Measurements from ENCODE around the gene IL31RA.
"Not testable (repeated sequence)": the region's sequence is repeated elsewhere in the genome, so short reads cannot be mapped to it uniquely, and the experiment has no call there.

The IL31RA gene

DNA sequence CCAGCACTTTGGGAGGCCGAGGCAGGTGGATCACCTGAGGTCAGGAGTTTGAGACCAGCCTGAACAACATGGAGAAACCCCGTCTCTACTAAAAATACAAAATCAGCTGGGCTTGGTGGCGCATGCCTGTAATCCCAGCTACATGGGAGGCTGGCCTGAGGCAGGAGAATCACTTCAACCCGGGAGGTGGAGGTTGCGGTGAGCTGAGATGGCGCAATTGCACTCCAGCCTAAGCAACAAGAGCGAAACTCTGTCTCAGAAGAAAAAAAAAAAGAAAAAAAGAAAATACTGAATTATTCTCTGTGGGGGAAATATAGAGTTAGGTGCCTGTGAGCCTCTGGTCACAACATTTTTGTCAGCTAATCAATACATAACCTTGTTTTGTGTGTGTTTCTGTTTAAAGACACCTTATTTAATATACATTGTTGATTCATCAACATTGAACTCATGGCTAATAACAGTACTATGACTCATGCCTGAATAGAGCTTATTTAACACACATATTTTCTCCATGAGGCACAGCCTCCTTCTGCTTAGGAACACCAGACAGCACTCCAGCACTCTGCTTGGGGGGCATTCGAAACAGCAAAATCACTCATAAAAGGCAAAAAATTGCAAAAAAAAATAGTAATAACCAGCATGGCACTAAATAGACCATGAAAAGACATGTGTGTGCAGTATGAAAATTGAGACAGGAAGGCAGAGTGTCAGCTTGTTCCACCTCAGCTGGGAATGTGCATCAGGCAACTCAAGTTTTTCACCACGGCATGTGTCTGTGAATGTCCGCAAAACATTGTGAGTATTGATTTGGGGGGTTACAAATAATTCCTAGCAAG lies at the start of gene IL31RA:
IL31RA (plus strand) TSS at position 519 of the 836 bp plus-strand sequence; CDS start at position 733, 214 bp downstream.
- no peak for DNase-seq (ENCODE audit: insufficient read length, low spot score)
- FAIRE-seq, result no peak

DNA sequence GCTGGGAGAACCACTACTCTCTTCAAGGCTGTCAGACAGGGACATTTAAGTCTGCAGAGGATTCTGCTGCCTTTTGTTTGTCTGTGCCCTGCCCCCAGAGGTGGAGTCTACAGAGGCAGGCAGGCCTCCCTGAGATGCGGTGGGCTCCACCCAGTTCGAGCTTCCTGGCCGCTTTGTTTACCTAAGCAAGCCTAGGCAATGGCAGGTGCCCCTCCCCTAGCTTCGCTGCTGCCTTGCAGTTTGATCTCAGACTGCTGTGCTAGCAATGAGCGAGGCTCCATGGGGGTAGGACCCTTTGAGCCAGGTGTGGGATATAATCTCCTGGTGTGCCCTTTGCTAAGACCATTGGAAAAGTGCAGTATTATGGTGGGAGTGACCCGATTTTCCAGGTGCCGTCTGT lies 42.3 kb upstream of the IL31RA start:
- FAIRE-seq; DNase-seq (ENCODE audit: insufficient read length, low spot score): not testable (repeated sequence)

DNA sequence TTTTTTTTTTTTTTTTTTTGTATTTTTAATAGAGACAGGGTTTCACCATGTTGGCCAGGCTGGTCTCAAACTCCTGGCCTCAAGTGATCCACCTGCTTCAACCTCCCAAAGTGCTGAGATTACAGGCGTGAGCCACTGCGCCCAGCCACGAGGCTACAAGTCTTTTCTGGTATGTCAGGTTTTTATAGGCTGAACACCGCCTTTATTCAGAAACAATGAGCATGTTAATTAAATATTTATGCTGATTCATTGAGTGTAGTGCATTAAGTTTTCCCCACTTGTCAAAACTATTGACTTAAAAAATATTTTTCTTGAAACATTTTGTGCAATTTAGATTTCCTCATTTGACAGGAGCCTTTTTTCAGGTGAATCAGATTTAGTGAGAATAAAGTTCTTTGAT lies 35.2 kb upstream of the IL31RA start:
- FAIRE-seq; DNase-seq (ENCODE audit: insufficient read length, low spot score): not testable (repeated sequence)

DNA sequence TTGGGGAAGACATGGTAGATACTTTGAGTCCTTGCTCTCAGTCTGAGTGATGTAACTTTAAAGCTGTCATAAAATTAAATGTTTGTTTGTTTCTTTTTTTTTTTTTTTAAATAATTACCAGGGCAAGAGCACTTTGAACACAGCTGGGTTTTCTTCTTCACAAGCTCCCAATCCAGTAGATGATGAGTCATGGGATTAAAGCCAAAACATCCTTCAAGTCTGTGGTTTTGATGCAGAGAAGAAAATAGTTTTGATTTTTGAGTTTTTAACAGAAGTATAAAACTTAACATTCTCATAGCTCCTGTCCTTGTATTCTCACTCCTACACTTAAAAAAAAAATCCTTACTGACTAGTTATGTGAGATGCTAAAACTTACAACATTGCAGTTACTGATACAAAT lies 34.8 kb upstream of the IL31RA start:
- FAIRE-seq (no peak), DNase-seq (ENCODE audit: insufficient read length, low spot score) (no peak)

DNA sequence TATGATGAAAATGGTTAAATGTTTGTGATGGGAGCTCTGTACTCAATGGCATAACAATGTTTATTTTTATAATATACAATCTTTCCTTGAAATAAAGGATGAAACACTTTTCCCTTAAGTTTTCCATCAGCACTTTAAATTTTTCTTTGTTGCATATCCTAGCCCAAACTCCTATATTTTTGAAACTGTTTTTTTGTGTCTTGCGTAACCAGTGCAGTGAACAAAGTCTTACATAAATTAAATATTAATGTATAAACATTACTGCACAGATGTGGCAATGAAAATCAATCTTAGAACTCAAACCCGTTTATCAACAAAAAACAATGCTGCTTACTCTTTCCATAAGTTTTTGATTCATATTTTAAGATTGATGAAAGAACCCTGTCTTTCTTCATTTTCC lies 34.1 kb upstream of the IL31RA start:
- FAIRE-seq, result no peak
- no peak for DNase-seq (ENCODE audit: insufficient read length, low spot score)

DNA sequence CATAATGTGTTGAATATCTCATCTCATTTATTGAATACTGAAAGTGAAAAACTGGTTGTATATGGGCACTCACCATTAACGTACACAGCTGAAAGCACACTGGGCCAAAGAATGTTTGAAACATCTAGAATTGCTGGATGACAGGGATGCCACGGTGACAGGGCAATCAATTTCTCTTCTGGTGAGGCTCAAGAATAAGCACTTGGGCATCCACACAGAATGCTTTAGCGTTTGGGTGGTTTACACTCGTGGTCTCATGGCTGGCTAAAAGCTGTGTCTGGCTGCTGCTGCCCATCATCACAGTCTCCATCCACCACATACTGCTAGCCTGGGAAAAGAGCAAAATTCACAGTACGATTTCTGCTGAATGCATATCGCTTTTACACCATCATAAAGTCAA lies 30.7 kb upstream of the IL31RA start:
- DNase-seq (ENCODE audit: insufficient read length, low spot score) (no peak), FAIRE-seq (no peak)

DNA sequence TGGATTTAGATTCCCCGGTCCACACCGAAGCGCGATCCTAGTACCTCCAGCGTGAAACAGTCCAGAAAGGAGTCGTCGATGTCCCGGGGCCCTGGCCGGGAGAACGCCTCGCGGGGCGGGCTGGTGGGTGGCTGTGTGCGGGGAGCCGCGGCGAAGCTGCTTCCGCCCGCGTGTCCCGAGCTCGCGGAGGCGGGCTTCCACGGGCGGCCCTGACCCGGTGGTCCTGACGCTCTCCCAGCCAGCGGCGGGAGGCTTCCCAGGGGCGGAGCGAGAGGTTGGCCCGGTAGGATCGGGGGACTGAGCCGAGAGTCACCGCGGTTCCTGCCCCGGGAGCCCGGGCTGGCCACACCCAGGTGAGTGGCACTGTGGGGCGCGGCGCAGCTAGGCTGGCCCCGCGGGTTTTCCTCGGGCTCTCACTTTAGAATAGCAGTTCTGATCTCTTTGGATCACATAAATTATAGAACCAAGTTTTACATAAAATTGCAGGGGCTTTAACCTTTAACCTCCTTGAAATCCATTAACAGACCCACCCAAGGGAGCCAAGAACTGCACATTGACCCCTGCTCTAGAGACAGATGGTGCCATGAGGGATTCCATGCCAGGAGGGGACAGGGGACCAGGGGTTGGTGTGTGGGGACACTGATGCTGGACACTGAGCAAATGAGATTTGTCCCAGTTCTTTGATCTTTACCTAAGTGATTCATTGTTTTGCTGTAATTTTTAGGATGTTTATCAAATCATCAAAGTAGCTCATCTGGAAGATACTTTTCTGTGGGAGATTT lies 29.2 kb upstream of the IL31RA start:
- FAIRE-seq (no peak), DNase-seq (ENCODE audit: insufficient read length, low spot score) (no peak)

DNA sequence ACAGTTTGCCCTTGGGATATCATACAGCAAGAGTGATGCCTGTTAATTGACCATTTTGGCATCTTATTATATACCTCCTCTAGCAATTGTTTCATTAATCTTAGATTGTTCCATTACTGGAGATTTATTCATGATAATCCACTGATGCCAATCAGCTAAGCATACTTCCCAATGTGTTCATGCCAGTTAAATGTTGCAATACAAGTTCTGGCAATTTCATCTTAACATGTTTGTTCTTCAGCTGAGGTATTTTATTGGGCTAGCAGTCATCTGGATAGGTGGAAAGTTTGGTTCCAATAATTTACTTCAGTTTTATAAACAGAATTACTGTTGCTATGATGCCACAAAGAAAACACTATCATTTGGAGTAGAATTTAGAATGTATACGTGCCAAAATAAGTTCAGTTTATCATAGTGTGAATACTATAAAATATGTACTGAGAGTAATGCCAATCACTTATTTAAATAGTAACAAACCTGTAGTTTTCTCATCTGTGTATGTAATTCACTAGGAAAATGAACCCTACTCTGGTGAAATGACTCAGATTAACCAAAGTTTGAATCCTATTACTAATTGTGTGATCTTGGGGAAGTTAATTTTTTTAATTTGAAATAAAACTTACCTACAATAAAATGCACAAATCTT lies 27.9 kb upstream of the IL31RA start:
- DNase-seq (ENCODE audit: insufficient read length, low spot score) (no peak), FAIRE-seq (no peak)

DNA sequence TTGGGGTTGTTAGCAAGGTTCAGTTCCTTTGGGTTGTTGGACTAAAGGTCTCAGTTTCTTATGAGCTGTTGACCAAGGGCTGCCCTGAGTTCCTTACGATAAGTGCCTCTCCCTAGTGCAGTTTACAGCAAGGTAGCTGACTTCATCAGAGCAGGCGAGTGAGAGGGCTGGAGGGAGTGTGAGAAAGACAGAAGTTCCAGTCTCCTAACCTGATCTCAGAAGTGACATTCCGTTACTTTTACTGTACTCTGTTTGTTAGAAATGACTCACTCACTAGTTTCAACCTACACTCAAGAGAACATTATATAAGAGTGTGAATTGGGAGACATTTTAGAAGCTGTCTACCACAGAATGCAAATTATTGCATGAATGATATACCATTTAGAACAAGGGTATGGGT lies 21.2 kb upstream of the IL31RA start:
- FAIRE-seq, result no peak

DNA sequence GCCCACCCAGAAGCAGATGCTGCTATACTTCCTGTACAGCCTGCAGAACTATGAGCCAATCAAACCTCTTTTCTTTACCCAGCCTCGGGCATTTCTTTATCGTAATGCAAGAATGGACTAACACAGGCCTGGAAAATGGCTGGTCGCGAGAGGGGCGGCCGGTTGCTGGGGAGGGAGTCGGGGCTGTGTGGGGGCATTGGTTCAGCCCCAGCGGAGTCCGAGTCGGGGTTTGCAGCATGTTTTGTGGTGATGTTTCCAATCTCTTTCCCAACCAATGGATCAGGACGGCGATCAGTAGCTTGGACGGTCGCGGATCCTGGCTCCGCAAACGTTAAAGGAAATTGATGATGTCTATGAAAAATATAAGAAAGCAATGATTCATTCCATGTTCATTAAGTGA lies 18.7 kb upstream of the IL31RA start:
- DNase-seq (ENCODE audit: insufficient read length, low spot score) (no peak), FAIRE-seq (no peak)

More for the DNA sequence above, 21.2 kb upstream of the IL31RA start:
- DNase-seq (ENCODE audit: insufficient read length, low spot score), result no peak

DNA sequence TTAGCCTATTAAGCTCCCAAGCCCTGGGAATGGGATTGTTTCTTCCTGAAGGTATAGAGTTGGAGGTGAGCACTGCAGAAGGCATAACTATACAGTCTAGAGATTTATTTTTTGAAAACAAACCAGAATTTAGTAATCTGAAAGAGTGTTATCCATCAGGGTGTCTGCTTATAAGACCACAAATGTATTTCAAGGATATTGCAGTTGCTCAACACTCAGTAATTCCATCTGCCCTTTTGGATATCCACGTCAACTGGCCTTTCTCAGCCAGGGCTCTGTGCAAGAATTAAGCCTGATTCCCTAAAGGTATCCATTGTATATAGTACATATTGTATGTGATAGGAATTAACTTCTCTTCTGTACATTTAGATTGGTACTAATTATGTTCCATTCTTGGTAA lies 15.0 kb upstream of the IL31RA start:
- FAIRE-seq (no peak), DNase-seq (ENCODE audit: insufficient read length, low spot score) (no peak)

DNA sequence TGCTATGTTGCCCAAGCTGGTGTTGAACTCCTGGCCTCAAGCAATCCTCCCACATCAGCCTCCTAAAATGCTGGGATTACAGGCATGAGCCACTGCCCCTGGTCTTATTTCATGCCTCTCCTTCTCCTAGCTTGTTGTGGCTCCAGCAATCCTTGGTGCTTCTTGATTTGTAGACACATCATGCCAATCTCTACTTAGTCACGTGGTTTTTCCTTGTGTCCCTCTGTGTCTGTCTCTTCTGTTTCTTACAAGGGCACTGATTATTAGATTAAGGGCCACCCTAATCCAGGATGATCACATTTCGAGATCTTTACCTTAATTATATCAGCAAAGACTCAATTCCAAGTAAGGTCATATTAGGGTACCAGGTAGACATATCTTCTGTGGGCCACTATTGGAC lies 9.2 kb upstream of the IL31RA start:
- no peak for DNase-seq (ENCODE audit: insufficient read length, low spot score)
- no peak for FAIRE-seq

DNA sequence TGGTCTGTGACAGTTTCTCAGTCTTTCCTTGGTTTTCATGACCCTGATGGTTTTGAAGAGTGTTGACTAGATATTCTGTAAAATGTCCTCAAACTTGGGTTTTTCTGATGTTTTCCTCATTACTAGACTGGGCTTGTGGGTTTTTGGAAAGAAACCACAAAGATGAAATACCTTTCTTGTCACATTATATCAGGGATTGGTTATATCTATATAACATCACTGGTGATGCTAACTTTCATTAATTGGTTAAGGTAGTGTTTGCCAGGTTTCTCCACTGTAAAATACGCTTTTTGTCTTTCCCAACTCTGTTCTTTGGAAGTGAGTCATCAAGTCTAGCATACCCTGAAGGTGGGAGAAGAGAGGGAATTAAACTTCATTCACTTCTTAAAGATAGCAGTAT lies 3.3 kb upstream of the IL31RA start:
- no peak for FAIRE-seq
- DNase-seq (ENCODE audit: insufficient read length, low spot score), result no peak

DNA sequence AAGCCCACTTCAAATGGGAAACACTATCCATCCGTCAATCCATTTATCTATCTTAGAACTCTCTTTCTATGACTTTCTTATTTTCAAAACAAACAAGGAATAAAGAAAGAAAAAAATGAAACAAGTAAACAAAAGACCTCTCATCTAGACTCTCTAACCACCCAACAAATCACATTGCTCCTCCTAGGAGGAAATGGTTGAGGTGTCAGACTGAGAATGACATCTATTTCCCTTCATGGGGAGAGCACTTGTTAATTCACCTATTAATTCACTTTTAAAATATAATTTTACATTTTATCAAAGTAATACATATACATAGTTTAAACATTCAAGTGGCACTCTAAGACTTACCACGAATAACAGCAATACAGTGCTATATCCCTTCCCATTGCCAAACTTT lies 2.4 kb upstream of the IL31RA start:
- no peak for FAIRE-seq
- DNase-seq (ENCODE audit: insufficient read length, low spot score), result no peak

DNA sequence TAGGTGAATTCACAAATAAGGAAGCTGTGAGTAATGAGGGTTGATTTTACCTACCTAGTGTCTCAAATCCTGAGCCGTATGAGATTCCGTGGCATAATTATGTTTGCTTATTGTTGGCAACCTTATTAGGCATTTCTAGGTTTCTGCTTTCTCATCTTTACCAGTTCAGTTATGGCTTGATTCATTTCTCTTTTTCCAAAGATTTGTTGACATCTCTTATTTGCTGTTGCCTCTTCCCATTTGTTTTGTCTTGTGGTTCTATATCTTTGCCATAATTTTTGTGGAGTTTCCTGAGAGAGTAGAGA lies 470 bp downstream of the IL31RA start:
- no peak for DNase-seq (ENCODE audit: insufficient read length, low spot score)
- no peak for FAIRE-seq

DNA sequence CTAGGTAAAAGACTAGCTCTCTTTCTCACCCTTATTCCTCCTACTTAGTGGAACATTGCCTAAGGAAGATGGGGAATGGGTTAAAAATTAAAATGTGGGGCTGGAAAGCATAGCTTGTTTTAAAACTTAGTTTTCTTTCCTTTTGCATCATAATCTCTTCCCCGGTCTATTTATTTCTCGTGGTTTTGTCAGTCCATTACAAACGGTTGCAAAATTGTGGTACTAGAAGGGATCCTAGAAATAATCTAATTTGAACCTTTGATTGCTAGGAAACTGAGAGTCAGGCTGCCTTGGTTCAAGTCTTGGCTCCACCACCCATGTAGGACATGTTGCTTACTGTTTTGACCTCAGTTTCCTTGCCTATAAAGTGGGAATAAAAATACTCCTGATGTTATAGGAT lies 1.3 kb downstream of the IL31RA start:
- FAIRE-seq (peak; percentile 55), DNase-seq (ENCODE audit: insufficient read length, low spot score) (no peak)

DNA sequence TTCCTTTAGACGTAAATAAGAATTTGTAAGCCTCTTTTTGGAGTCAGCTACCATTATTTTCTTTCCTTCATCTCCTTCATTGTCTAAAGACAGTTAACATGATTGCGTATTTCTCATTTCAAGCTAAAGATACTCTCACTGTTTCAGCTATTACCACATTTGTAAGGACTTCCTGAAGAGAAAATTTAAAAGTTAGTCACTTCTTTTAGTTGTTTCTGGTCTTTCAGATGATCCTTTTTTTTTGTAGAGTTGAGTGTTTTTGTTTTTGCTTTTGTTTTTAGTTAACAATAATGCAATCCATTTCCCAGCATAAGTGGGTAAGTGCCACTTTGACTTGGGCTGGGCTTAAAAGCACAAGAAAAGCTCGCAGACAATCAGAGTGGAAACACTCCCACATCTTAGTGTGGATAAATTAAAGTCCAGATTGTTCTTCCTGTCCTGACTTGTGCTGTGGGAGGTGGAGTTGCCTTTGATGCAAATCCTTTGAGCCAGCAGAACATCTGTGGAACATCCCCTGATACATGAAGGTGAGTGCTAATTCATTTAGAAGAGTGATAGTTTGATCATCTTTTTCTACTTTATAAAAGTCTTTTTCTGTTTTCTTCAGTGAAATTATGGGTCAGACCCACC lies 2.0 kb downstream of the IL31RA start:
- FAIRE-seq (no peak), DNase-seq (ENCODE audit: insufficient read length, low spot score) (no peak)

DNA sequence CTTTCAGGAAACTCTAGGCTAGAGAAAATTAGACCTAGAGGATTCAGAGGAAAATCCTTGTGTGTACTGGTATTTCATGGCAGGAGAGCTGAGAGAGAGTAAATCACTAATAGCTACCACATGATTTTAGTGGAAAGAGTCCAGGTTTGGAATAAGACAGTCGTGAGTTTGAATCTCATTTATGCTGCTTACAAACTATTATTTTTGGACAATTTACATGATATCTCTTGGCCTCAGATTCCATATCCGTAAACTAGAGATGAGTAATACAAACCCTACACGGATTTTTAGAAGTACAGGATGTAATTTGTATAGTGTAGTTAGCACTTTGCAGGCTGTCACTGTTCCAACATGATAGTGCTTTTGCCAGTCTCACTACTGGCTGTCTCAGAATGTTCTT lies 2.7 kb downstream of the IL31RA start:
- FAIRE-seq, result no peak
- no peak for DNase-seq (ENCODE audit: insufficient read length, low spot score)

DNA sequence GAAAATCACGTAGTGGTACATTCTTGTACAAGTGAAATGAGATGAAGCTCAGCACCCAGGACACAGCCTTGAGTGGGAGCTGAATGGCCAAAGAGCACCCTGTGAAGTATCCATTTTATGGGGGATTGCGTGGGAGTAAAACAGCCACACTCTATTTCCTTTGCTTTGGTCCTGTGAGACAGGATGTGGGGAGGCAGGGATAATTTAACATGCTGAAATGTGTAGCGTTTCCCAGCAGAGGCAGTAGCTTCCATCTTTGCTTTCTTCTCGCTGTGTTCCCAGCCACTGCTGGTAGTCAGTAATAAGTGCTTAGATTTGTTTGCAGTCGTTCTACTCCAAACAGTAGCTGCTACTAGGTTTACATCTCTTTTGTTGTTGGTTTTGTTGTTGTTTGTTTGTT lies 4.4 kb downstream of the IL31RA start:
- DNase-seq (ENCODE audit: insufficient read length, low spot score) (no peak), FAIRE-seq (no peak)

DNA sequence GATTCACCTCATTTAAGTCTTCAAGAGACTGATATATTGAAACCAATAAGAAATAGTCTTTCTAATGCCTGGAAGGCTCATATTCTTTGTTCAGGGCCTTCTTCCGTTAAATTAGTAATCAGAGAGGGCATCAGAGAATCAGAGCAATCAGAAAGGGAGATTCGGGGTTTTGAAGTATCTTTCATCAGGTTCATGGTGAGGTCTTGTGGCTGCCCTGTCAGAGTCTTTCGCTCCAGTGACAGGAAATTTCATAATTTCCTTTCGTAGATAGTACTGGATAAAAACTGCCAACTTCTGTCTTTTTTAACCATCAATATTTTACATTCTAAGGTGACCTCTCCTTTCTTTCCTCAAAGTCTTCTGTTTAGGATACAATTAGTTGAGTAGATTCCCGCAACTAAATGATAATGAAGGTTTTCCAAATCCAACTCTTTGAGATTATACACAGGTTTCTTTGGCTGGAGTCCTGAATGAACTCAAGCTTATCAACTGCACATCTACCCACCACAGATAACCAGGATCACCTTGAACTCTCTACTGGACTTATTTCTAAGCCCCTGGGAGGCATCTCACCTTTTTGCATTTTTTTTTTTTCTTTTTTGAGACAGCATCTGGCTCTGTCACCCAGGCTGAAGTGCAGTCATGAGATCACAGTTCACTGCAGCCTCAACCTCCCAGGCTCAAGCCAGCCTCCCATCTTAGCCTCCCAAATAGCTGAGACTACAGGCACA lies 5.5 kb downstream of the IL31RA start:
- FAIRE-seq, result no peak
- DNase-seq (ENCODE audit: insufficient read length, low spot score), result no peak

DNA sequence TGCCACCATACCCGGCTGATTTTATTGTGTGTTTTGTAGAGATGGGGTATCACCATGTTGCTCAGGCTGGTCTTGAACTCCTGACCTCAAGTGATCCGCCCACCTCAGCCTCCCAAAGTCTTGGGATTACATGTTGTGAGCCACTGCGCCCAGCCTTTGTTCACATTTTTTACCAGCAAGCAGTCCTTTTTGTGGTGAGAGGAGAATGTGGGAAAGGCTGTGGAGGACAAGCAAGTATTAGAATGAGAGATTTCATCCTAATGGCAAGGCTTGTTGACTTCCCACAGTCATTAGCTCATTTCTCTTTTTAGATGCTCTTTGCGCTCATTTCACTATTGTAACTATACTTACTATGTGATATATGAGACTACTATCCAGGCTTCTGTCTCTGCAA lies 6.1 kb downstream of the IL31RA start:
- FAIRE-seq, result no peak
- no peak for DNase-seq (ENCODE audit: insufficient read length, low spot score)

All from GM19239 (cell line).